CD4-positive, alpha-beta T cell (primary cell): ENCODE results near the gene CPSF4L. TPM values are rescaled to one million over a fixed set of nuclear protein-coding genes. Genes with fewer than 3 reads are reported as not detected.

Source experiments
- ATAC-seq: fragments of 200-7000 bp; cut with Tn5 transposase; one replicate; pipeline ENCODE4 v1.10.0; 2022; ENCODE audit warnings: mild to moderate bottlenecking; ENCODE audit not compliant: poor library complexity
- CTCF ChIA-PET: fragments of 350-600 bp; sonication (Branson Sonifier 250); formaldehyde crosslinking; loops from one replicate; lab custom pipeline; 2021; ENCODE audit warnings: antibody characterized with exemption, inconsistent platforms; lab: Charles Lee
- POLR2A ChIA-PET: fragments of 350-600 bp; sonication (Branson Sonifier 250); formaldehyde crosslinking; loops from one replicate; lab custom pipeline; 2021; ENCODE audit warnings: antibody characterized with exemption, inconsistent platforms; lab: Charles Lee
- DNase-seq, 14 experiments: peaks; one replicate each; pipeline ENCODE4 v3.0.0-alpha.2; 2013 to 2020; ENCODE audit warnings: mixed read lengths in 2 of 14
- H3K27ac ChIP-seq, 2 donors: one replicate each; pipeline versions ENCODE4 v1.5.1 to v1.7.0; 2013; ENCODE audit warnings: low read length in 2 of 2, low read depth in 1 of 2, mild to moderate bottlenecking in 1 of 2
- H3K27me3 ChIP-seq, 2 experiments: 1 replicate in 1 of 2; 2 replicates in 1 of 2; pipeline versions ENCODE4 v1.6.1 to v1.7.0; 2013; ENCODE audit warnings: low read length in 2 of 2, control low read depth in 1 of 2, mild to moderate bottlenecking in 1 of 2, moderate library complexity in 1 of 2; ENCODE audit not compliant: insufficient read depth in 2 of 2, control insufficient read depth in 1 of 2
- H3K36me3 ChIP-seq: one replicate; pipeline ENCODE4 v1.6.1; 2013; ENCODE audit warnings: low read length, control low read depth; ENCODE audit not compliant: insufficient read depth
- H3K4me1 ChIP-seq: one replicate; pipeline ENCODE4 v1.6.1; 2013; ENCODE audit warnings: low read length, control low read depth; ENCODE audit not compliant: insufficient read depth
- H3K4me3 ChIP-seq: one replicate; pipeline ENCODE4 v1.5.1; 2013; ENCODE audit warnings: mild to moderate bottlenecking, low read length, moderate library complexity
- H3K9me3 ChIP-seq, 2 experiments: 1 replicate in 1 of 2; 2 replicates in 1 of 2; pipeline versions ENCODE4 v1.6.1 to v1.7.0; 2013; ENCODE audit warnings: low read length in 2 of 2, mild to moderate bottlenecking in 2 of 2, control low read depth in 1 of 2, moderate library complexity in 1 of 2; ENCODE audit not compliant: control insufficient read depth in 1 of 2, insufficient read depth in 1 of 2
- H3K27ac Mint-ChIP-seq: one replicate; pipeline ENCODE4 v1.8.0; 2020; ENCODE audit warnings: mixed read lengths
- H3K27me3 Mint-ChIP-seq: one replicate; pipeline ENCODE4 v1.8.0; 2021; ENCODE audit warnings: mixed read lengths
- H3K36me3 Mint-ChIP-seq: one replicate; pipeline ENCODE4 v1.8.0; 2021; ENCODE audit warnings: low read depth, mixed read lengths
- H3K4me1 Mint-ChIP-seq: one replicate; pipeline ENCODE4 v1.8.0; 2021; ENCODE audit warnings: low read depth, mixed read lengths
- H3K4me3 Mint-ChIP-seq: one replicate; pipeline ENCODE4 v1.8.0; 2020; ENCODE audit warnings: mild to moderate bottlenecking, mixed read lengths
- H3K9me3 Mint-ChIP-seq: one replicate; pipeline ENCODE4 v1.8.0; 2020; ENCODE audit warnings: mixed read lengths
- CTCF ChIP-seq: fragments of 200-600 bp; IDR thresholded peaks from one replicate; pipeline ENCODE4 v1.8.0; 2022; ENCODE audit warnings: antibody characterized with exemption, mild to moderate bottlenecking
- intact Hi-C, 2 experiments: fragments of 100-400 bp; cut with DNase I in 1 of 2; cut with micrococcal nuclease in 1 of 2; formaldehyde crosslinking; loops; one replicate each; pipeline versions ENCODE4 v1.15.1 to v1.9.0; 2023 to 2025; cut with DNase I, micrococcal nuclease
- total RNA-seq, 174 experiments: library from RNA in 2 of 174; stranded (reverse) in 2 of 174; gene quantifications; one replicate each; pipeline ENCODE4 v1.2.3 and lab custom pipeline; 2021 to 2026

The CPSF4L gene
- total RNA-seq, 2 experiments from 2014 or later: not detected

GRCh38 chr17:73262676-73263642 is 1.3 kb upstream of the CPSF4L start:
- H3K27me3 Mint-ChIP-seq: no peaks in the 10 kb centered on the region
- Histone ChIP-seq H3K4me1 (no peaks in the 10 kb centered on the region), H3K9me3 (no peaks in the 10 kb centered on the region), H3K36me3 (no peaks in the 10 kb centered on the region), H3K27me3 (no peaks in the 10 kb centered on the region), H3K4me3 (no peak overlapping the region), H3K27ac (no peak overlapping the region)
- ATAC-seq (no peak), DNase-seq (no peak)
- no peaks in the 10 kb centered on the region for H3K36me3 Mint-ChIP-seq
- no peak overlapping the region for H3K27ac Mint-ChIP-seq
- ChIA-PET CTCF (no interaction called here), POLR2A (no interaction called here)
- no peaks in the 10 kb centered on the region for H3K9me3 Mint-ChIP-seq
- no peaks in the 10 kb centered on the region for H3K4me1 Mint-ChIP-seq
- no peak overlapping the region for H3K4me3 Mint-ChIP-seq
- intact Hi-C loops: no loop called here
- TF ChIP-seq CTCF: no peak

GRCh38 chr17:73261952-73262675 is 434 bp upstream of the CPSF4L start:
- TF ChIP-seq CTCF: no peak
- ChIA-PET CTCF (no interaction called here), POLR2A (no interaction called here)
- ATAC-seq (no peak), DNase-seq (no peak)
- Histone ChIP-seq H3K9me3 (no peaks in the 10 kb centered on the region), H3K4me1 (no peaks in the 10 kb centered on the region), H3K4me3 (no peak overlapping the region), H3K27me3 (no peaks in the 10 kb centered on the region), H3K27ac (no peak overlapping the region), H3K36me3 (no peaks in the 10 kb centered on the region)
- Mint-ChIP-seq H3K36me3 (no peaks in the 10 kb centered on the region), H3K4me3 (no peak overlapping the region), H3K4me1 (no peaks in the 10 kb centered on the region), H3K9me3 (no peaks in the 10 kb centered on the region), H3K27ac (no peak overlapping the region), H3K27me3 (no peaks in the 10 kb centered on the region)
- intact Hi-C loops: no loop called here

- no peaks in the 10 kb centered on the region for H3K9me3 Mint-ChIP-seq
- TF ChIP-seq CTCF: no peak
- Histone ChIP-seq H3K4me1 (peaks cover 6% of the 10 kb centered on the region), H3K27me3 (no peaks in the 10 kb centered on the region), H3K27ac (no peak overlapping the region), H3K9me3 (no peaks in the 10 kb centered on the region), H3K4me3 (no peak overlapping the region), H3K36me3 (no peaks in the 10 kb centered on the region)
- ChIA-PET POLR2A (no interaction called here), CTCF (no interaction called here)
- no peaks in the 10 kb centered on the region for H3K36me3 Mint-ChIP-seq
- ATAC-seq: no peak
- H3K4me3 Mint-ChIP-seq: no peak overlapping the region
- DNase-seq: no peak
- intact Hi-C loops: loop anchor here in 1 of 2 experiments (5.0 to 10.0 kb wide), 4 partner anchors 457 to 920 kb away; no protein-coding TSS in a partner anchor
- no peak overlapping the region for H3K27ac Mint-ChIP-seq
- no peaks in the 10 kb centered on the region for H3K4me1 Mint-ChIP-seq
- no peaks in the 10 kb centered on the region for H3K27me3 Mint-ChIP-seq
Measured at GRCh38 chr17:73257516-73257915, 4.2 kb downstream of the CPSF4L start.
